Measurements from ENCODE around the gene ATP11A. TPM values are rescaled to one million over a fixed set of nuclear protein-coding genes. Genes with fewer than 3 reads are reported as not detected.
"Not testable (repeated sequence)": the region's sequence is repeated elsewhere in the genome, so short reads cannot be mapped to it uniquely, and the experiment has no call there.

ATP11A gene
- total RNA-seq, 1 donor from 2014 or later = 22.1 TPM

- DNase-seq = no peak
Measured at GRCh38 chr13:112799394-112799793, 109.6 kb downstream of the ATP11A start.

- DNase-seq = no peak
Measured at GRCh38 chr13:112800057-112800456, 110.2 kb downstream of the ATP11A start.

GRCh38 chr13:112800807-112801206, 111.0 kb downstream of the ATP11A start:
- DNase-seq = not testable (repeated sequence)

GRCh38 chr13:112802802-112803195, 113.0 kb downstream of the ATP11A start:
- no peak for DNase-seq

- no peak for DNase-seq
Measured at GRCh38 chr13:112803422-112803821, 113.6 kb downstream of the ATP11A start.

- no peak for DNase-seq
Measured at GRCh38 chr13:112804374-112804773, 114.5 kb downstream of the ATP11A start.

GRCh38 chr13:112806739-112807652, 117.2 kb downstream of the ATP11A start:
- DNase-seq = no peak

- DNase-seq = no peak
Measured at GRCh38 chr13:112807653-112808376, 118.0 kb downstream of the ATP11A start.

- DNase-seq = no peak
Measured at GRCh38 chr13:112808377-112809140, 118.7 kb downstream of the ATP11A start.

GRCh38 chr13:112809332-112810315, 119.8 kb downstream of the ATP11A start:
- DNase-seq = no peak

- DNase-seq = no peak
Measured at GRCh38 chr13:112810608-112811007, 120.8 kb downstream of the ATP11A start.

GRCh38 chr13:112812306-112813055, 122.6 kb downstream of the ATP11A start:
- no peak for DNase-seq

- no peak for DNase-seq
Measured at GRCh38 chr13:112813552-112813951, 123.7 kb downstream of the ATP11A start.

- no peak for DNase-seq
Measured at GRCh38 chr13:112814905-112815585, 125.2 kb downstream of the ATP11A start.

GRCh38 chr13:112815871-112816270, 126.0 kb downstream of the ATP11A start:
- no peak for DNase-seq

GRCh38 chr13:112818040-112818697, 128.3 kb downstream of the ATP11A start:
- no peak for DNase-seq

GRCh38 chr13:112818698-112819045, 128.8 kb downstream of the ATP11A start:
- no peak for DNase-seq

GRCh38 chr13:112819111-112819510, 129.3 kb downstream of the ATP11A start:
- no peak for DNase-seq

- no peak for DNase-seq
Measured at GRCh38 chr13:112819816-112820215, 130.0 kb downstream of the ATP11A start.

GRCh38 chr13:112820318-112820717, 130.5 kb downstream of the ATP11A start:
- no peak for DNase-seq
